NCI-H1092 treated with DMSO at 0.1 percent for 48 hours (cell line): Measurements from ENCODE around the gene STRN.
A peak's percentile ranks its signal among the peaks of the same experiment; 100 is the strongest.
"Not testable (repeated sequence)": the region's sequence is repeated elsewhere in the genome, so short reads cannot be mapped to it uniquely, and the experiment has no call there.

Experiments
- DNase-seq: peaks from one replicate; lab custom pipeline; 2025; lab: John Stamatoyannopoulos, UW

STRN gene

GRCh38 chr2:36834731-36835524, 131.4 kb downstream of the STRN start:
- no peak for DNase-seq

GRCh38 chr2:36834203-36834602, 132.1 kb downstream of the STRN start:
- DNase-seq = no peak

- DNase-seq = no peak
These were observed 135.2 kb downstream of the STRN start for GRCh38 chr2:36831185-36831584.

- DNase-seq = not testable (repeated sequence)
These were observed 141.7 kb downstream of the STRN start for GRCh38 chr2:36824683-36825082.

GRCh38 chr2:36824273-36824672, 142.1 kb downstream of the STRN start:
- DNase-seq = no peak

- no peak for DNase-seq
These were observed 142.5 kb downstream of the STRN start for GRCh38 chr2:36823862-36824261.

- DNase-seq = peak; percentile 95
These were observed 145.3 kb downstream of the STRN start for GRCh38 chr2:36820942-36821605.

- no peak for DNase-seq
These were observed 147.1 kb downstream of the STRN start for GRCh38 chr2:36819095-36819711.

- no peak for DNase-seq
These were observed 147.8 kb downstream of the STRN start for GRCh38 chr2:36818542-36818941.

GRCh38 chr2:36812196-36812595, 154.1 kb downstream of the STRN start:
- no peak for DNase-seq

GRCh38 chr2:36811071-36811470, 155.3 kb downstream of the STRN start:
- DNase-seq = no peak

- no peak for DNase-seq
These were observed 157.3 kb downstream of the STRN start for GRCh38 chr2:36809069-36809445.

- no peak for DNase-seq
These were observed 157.8 kb downstream of the STRN start for GRCh38 chr2:36808386-36809068.

GRCh38 chr2:36807223-36807886, 159.0 kb downstream of the STRN start:
- no peak for DNase-seq

GRCh38 chr2:36805635-36806224, 160.6 kb downstream of the STRN start:
- DNase-seq = no peak

- DNase-seq = no peak
These were observed 163.4 kb downstream of the STRN start for GRCh38 chr2:36802952-36803351.

GRCh38 chr2:36801088-36801487, 165.2 kb downstream of the STRN start:
- DNase-seq = no peak

- no peak for DNase-seq
These were observed 166.0 kb downstream of the STRN start for GRCh38 chr2:36800381-36800780.

GRCh38 chr2:36798724-36799123, 167.6 kb downstream of the STRN start:
- no peak for DNase-seq

- DNase-seq = no peak
These were observed 168.8 kb downstream of the STRN start for GRCh38 chr2:36797324-36798070.
